22Rv1 (cell line): ENCODE measurements around the gene FKRP.
"Not testable (repeated sequence)": the region's sequence is repeated elsewhere in the genome, so short reads cannot be mapped to it uniquely, and the experiment has no call there.

Source experiments
- ZFX ChIP-seq: fragments of 450-650 bp; IDR thresholded peaks from 2 replicates; pipeline ENCODE4 v1.6.1; 2017; ENCODE audit warnings: antibody characterized with exemption, borderline replicate concordance
- TF ChIP-seq, protein P1 (sequence below): fragments of 450-650 bp; IDR thresholded peaks from 2 replicates; pipeline ENCODE4 v1.5.1; 2017; ENCODE audit warnings: mild to moderate bottlenecking

DNA sequence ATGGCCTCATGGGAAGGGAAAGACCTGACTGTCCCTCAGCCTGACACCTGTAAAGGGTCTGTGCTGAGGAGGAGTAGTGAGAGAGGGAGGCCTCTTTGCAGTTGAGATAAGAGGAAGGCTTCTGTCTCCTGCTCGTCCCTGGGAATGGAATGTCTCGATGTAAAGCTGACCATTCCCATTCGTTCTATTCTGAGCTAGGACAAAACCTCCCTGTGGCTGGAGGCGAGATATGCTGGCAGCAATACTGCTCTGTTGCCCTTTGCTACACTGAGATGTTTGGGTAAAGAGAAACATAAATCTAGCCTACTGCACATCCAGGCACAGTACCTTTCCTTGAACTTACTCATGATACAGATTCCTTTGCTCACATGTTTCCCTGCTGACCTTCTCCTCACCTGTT is 22.9 kb downstream of the FKRP start:
- TF ChIP-seq, protein P1, sequence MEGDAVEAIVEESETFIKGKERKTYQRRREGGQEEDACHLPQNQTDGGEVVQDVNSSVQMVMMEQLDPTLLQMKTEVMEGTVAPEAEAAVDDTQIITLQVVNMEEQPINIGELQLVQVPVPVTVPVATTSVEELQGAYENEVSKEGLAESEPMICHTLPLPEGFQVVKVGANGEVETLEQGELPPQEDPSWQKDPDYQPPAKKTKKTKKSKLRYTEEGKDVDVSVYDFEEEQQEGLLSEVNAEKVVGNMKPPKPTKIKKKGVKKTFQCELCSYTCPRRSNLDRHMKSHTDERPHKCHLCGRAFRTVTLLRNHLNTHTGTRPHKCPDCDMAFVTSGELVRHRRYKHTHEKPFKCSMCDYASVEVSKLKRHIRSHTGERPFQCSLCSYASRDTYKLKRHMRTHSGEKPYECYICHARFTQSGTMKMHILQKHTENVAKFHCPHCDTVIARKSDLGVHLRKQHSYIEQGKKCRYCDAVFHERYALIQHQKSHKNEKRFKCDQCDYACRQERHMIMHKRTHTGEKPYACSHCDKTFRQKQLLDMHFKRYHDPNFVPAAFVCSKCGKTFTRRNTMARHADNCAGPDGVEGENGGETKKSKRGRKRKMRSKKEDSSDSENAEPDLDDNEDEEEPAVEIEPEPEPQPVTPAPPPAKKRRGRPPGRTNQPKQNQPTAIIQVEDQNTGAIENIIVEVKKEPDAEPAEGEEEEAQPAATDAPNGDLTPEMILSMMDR, result not testable (repeated sequence)
- TF ChIP-seq ZFX, result not testable (repeated sequence)
